Cortex of kidney (tissue), 1 donor: ENCODE measurements around the gene DCUN1D3.
"Not testable (repeated sequence)": the region's sequence is repeated elsewhere in the genome, so short reads cannot be mapped to it uniquely, and the experiment has no call there.

Experiments
- DNase-seq: peaks from one replicate; lab custom pipeline; 2025; lab: John Stamatoyannopoulos, UW

The DCUN1D3 gene

DNA sequence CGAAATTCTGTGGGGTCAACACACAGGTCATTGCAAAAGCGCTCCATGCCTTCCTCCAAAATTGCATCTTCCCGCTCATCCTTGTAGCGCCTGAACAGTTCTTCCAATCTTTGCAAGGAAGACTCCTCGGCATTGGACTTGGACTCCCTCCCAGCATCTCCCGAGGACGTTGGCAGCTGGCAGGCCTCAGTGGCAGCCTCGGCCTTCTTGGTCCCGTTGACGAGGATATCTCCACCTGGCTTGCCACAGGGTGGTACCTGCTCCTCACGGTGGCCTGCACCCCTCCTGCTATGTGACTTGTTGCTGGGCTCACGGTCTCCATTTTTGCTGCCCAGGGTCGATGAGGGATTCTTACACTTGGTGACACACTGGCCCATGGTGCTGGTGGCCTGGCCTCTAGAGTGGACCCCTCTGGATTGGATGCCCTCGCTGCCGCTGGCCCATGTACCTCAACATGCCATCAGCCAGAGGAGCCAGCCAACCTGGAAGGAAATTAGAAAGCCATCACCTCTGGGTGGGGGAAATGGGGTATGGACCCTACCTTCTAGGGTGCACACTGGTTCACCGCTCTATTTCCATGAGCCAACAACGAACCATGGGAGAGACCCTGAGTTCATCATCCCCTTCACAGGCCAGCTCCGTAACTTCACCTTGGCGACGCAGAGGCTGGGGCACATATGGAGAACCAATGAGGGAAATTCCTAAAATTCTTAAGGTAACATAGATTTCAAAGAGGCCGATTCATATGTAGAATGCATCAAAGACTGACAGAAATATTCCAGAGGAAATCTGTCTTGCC lies 37.8 kb downstream of the DCUN1D3 start:
- DNase-seq = no peak

DNA sequence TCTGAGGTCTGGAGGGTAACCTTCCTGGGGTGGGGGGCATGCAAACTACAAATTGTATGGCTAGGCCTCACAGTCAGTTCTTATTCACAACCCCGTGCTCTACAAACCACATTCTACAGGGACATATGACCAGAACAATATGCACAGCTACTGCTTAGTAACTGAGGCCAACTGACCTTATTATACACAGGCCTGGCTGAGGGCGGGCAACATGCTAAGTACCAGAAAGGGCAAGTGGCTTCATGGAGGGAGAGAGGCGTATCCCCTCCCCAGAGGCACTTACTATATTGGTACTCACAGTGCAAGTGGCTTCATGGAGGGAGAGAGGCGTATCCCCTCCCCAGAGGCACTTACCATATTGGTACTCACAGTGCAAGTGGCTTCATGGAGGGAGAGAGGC lies 39.2 kb downstream of the DCUN1D3 start:
- DNase-seq = not testable (repeated sequence)

DNA sequence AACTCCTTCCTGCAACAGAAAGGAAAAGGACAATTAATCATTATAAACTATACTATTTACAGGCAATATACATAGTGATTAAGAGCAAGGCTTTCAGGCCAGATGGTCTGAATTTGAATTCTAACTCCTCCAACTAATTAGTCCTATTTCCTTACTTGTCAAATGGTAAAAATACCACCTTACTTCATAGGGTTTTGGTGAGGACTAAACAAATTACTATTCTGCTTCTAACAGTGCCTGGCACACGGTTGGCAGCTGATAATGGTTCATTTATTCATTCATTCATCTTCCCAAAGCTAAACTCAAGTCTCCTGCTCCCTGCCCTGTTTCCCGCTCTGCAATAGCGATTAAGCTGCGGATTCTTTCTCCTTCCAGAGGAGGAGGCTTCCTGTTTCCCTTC lies 39.8 kb downstream of the DCUN1D3 start:
- DNase-seq = no peak

DNA sequence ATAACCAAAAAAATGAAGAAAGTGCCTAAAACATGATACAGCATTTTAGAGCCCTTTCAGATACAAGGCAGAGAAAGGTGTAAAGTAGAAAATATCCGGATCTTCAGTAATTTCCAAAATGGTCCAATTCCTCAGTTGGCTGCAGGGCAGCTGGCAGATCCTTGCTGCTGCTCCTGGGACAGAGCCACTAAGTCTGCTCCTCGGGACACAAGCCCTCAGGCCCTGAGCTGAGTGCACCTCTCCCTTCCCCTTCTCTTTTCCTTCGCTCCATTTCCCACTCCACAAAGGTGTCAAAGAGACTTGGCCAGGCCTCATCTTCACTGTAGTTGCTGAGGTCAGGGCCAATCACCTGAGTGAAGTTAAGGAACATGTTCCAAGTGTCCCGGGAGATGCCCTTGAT lies 40.5 kb downstream of the DCUN1D3 start:
- DNase-seq = no peak

DNA sequence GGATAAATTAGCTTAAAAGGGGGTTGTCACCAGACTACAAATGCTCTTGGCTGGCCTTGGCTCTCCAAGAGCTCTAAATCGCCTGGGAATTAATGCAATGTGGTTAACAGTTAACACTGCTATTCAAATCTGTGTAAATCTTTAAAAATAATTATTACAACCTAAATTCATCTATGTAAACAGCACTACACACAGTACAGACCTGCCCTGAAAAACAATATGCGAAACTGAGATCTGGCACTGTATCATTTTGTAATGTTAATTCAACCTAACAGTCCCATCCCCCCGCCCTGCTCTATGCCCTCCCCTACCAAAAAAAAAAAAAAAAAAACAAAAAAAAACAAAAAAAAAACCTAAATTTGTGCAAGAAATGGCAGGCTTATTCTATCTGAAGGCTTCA lies 40.9 kb downstream of the DCUN1D3 start:
- no peak for DNase-seq

DNA sequence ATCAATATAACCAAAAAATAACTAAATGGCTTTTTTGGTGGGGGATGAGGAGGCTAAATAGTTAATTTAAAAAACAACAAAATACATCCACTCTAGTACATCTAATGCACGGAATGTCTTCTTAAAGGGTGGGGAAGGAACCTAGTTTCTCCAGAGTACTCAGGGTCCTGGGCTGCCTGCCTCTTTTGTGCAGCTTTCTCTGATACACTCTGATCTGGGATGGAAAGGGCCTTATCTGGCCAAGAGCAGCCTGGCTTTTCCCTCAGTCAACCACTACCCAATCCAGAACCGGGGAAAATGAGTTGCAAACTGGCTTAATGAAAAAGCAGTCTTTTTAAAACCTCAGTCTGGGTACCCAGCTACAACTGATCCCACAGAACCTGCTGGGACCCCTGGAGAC lies 42.9 kb downstream of the DCUN1D3 start:
- no peak for DNase-seq

DNA sequence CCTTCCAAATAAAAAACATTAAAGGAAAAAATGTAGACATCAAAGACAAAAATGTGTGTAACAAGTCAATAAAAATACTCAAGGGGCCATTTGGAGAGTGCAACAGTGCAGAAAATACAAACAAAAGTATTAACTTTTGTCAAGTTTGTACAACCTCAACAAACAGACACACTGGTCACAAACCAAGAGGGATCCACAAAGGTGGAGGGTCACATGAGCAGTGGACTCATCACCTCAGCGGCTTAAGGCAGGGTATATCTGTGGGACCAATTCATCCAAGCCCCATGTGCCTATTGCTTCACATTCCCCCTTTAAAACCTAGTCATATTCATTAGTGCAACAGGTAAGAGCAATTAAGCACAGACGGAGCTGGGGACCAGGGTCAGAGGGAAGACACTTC lies 45.2 kb downstream of the DCUN1D3 start:
- no peak for DNase-seq

DNA sequence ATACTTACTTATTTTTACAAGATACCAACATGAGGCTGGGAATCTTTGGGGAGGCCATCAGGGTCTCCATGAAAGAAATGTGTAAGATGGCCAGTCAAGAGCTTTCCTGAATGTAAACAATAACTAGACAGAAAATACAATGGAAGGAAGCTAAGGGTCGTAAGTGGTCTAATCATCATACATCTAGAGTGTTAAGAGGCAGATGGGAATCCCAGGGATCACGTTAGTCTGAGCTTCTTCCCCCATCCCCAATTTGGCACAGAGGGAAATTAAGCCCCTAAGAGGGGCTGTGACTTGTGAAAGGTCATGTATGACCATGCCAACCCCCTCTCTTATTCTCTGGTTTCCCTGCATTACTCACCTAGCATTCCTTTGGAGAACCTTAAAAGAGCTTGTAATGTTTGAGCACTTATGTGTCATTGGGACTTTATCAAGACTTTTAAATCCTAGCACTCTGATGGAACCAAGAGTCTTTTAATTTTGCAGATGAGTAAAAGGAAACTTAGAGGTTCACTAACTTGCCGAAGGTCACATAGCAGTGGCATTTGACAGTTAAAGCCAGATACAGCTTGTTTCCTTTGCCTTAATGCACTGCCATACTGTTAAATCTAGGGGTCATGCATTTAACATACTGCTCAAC lies 46.1 kb downstream of the DCUN1D3 start:
- no peak for DNase-seq

DNA sequence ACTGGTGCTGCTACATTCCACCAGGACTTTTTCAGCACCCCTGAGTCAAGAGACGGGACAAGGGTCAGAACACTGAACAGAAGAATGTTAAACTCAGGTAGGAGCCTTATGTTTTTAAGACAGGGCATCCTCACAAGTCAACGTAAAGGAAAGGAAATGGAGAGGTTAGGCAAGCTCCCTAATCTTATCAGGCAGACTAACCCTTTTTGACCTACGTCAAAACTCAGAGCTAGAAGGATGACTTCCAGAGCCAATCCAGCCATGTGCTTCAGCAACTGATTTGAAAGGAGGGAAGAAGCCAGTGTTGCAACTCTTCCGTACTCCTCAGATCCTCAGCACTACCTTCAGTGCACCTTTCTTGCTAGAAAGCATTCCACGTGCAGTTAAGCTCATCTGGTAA lies 47.0 kb downstream of the DCUN1D3 start:
- no peak for DNase-seq

DNA sequence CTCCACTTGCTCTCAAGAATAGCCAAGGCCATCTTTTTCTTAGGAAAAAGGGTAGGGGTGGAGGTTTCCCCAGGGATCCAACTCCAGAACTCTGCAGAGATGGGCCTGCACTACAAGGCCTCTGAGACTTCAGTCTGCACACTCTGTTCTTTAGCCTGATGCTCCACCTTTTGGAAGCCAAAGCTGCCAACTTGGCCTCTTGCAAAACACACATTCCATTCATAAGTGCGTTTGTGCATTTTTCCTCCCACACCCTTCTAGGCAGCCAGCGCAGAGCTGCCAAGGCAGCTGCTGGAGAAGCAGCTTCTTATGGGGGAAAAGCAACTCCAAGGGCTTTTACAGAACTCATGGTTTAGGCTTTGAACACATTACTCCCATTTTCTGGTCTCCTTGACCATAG lies 48.6 kb downstream of the DCUN1D3 start:
- no peak for DNase-seq

DNA sequence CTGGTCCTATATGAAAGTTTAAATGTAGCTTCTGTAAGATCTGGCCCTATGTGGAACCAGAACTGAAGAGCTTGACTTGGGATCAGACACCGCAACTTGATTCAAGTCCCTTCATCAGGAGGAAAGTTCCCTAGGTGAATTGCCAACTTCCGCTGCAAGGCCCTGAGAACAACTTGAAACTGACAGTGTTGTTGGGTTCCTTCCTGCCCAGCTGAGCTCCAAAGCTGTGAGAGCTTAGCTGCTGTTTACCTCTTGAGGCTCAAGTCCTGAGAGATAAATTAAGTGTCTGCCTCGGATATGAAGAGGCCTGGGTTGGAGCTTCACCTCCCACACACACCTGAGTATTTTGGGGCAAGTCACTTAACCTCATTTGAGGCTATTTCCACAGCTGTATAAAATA lies 49.2 kb downstream of the DCUN1D3 start:
- no peak for DNase-seq

DNA sequence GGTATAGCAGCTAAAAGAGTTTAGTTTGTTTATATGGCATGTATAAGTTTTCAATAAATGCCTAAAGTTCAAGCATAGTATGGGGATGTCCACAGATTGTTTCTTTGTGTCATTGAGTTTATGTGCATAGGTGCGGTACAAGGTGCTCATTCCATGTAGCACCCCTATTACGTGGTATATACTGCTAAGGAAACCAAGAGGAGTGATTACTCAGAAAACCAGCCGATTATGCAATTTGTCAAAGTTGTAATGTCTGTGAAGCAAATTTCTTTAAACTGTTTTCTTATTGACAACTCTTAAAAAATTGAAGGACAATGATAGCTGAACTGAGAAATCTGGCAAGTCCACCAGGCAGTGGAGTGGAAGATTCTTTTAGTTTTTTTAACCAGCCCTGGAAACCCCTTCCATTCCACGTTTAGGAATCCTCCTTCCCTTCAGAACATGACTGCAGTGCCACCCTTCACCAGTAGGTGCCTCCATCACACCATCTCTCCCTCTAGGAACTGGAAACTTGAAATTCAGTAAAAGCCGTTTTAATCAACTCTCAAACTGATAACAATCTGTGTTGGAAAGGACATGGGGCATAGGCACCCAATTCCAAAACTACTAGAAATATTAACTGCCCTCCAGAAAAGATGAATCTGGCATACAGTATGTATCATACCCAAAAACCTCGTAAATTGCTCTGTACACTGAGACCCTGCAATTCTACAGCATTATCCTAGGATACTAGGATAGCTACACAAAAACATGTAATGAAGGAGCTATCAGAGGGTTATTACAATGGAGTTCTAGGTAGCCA lies 50.4 kb downstream of the DCUN1D3 start:
- DNase-seq = no peak

DNA sequence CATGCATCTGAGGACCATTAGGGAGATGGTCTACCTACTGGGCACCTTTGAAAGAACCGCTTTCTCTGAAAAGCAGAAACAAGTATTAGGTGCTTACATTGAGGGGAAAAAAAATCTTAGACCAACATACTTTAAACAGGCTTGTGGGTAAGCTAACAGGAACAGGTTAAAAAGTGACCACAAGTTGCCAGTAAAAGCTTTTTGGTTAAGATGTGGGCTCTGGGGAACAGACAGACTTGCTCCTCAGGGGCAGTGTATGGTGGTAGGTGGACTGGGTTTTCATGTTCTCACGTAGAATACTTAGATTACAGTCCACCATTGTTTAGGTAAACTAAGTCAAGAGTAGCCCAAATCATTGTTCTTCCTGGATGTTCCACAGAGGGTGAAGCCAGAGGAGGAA lies 52.6 kb downstream of the DCUN1D3 start:
- no peak for DNase-seq

DNA sequence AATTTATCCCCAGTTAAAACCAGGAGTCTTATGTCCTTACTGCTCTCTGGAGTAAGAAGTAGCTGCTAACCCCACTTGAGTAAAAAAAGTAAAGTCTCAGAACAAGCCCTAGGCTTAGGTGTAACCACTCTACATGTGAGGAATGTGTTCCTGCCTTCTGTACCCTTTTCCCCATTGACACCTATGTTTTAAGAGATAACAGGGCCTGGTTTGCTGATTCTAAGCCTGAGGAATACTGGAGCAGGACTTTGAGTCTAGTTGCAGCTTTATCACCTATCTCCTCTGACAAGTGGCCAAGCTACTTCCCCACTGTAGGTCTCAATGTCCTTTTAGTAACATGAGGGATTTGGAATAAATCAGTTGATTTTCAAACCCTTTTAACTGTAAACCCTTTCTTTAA lies 53.6 kb downstream of the DCUN1D3 start:
- DNase-seq = no peak

DNA sequence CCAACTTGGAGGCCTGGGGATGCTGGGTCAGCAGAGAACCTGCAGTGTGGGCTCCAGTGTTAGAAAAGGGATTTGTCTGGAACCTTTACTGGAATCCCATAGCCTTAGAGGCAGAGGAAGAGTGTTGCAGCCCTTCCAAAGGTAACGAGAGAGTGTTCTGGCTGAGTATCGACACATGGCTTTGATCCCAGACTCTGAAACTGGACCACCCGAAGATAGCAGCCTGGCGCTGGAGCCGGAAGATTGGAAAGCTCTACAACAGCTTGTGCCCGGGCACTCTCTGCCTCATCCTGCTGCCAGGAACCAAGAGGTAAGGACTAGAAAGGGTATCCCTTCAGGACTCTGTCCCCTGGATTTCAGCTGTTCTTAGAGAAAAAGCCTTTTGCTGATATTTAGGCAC lies 54.1 kb downstream of the DCUN1D3 start:
- DNase-seq = no peak

DNA sequence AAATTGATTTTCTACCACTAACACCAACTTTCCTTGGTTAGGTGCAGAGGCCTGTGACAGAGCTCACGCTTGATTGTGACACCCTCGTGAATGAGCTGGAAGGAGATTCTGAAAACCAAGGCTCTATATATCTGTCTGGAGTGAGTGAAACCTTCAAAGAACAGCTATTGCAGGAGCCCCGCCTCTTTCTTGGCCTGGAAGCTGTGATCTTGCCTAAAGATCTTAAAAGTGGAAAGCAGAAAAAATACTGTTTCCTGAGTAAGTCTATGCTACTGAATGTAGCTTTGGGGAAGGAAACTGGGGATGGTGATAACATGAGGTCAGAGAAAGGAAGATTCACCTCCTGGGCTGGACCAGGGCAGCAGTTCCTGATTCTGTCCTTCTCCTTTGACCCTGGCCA lies 55.6 kb downstream of the DCUN1D3 start:
- no peak for DNase-seq

DNA sequence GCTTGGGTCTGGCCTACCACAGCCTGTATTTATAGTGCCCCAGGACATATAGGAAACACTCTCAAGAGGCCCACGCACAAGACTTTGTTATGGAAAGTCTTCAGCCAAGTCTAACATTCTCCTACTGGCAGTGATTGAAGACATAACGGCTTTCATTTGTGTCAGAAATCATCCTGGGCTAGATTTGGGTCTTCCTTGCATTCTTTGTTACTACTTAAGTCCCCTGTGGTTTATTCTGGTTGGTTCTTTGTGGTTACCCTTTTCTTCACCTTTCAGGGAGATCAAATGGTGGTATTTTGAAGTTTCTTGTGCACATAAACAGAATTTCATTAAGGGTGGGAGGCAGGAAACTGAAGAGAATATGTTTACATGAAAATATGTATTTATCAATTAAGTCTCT lies 56.1 kb downstream of the DCUN1D3 start:
- DNase-seq = no peak

DNA sequence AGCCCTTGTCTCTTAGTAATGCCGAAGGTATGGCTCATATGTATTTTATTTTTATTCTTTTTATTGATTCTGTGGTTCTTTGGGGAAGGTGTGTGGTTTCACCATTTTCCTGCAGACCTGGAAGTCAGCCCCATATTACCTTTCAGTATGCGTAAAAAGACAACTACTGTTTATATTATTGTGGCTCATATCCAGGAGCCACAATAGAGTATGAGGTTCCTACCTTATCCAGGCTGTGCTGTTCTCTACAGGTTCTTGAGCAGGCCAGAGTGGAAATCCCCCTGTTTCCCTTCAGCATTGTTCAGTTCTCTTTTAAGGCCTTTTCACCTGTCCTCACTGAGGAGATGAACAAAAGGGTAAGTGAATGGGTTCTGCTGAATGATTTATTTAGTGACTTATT lies 60.7 kb downstream of the DCUN1D3 start:
- no peak for DNase-seq

DNA sequence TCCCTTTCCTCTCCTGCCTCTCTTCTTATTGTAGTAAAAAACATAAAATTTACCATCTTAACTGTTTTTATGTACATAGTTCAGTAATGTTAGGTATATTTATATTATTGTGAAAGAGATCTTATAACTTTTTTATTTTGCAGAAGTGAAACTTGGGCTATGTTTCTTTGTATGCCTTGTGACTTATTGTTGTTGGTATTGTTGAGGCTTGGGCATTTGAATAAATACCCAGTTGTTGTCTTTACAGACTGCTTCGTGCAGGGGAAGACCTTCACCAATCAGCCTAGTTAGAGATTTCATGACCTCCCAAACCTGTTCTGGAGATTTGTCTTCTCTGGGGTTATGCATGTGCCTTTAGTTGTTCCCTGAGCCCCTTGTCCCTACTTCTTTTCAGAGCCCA lies 61.9 kb downstream of the DCUN1D3 start:
- DNase-seq = no peak

DNA sequence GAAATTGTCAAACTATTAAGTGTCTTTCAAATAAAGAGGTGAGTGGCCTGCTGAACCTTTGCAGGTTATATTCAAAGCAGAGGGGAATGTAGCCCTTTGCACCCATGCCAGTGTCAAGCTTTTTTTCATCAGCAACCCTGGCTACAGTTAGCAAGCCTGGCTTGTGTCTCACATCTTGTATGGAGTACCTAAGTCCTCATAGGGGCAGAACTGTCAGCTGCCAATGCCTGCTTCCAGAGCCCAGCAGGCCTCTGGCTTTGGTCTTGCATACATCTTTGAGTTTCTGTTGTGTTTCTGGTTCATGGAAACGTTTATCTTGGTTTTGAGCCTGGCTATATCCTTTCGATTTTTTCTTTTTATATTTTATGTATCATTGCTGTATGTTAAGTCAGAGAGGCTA lies 67.1 kb downstream of the DCUN1D3 start:
- no peak for DNase-seq

DNA sequence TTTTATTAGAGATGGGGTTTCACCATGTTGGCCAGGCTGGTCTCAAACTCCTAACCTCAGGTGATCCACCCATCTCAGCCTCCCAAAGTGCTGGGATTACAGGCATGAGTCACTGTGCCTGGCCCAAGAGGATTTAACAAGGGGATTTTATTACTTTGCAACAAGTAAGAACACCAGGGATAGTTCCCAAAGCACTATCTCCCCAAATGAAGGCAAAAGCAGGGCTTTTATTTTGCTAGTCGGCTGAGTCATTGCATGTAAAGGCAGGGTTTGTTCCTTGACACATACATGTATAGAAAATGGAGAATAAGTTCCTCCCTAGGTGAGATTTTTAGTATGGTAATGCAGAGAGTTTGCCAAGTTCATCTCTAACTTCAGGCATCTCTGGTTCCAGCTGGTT lies 69.8 kb downstream of the DCUN1D3 start:
- no peak for DNase-seq

DNA sequence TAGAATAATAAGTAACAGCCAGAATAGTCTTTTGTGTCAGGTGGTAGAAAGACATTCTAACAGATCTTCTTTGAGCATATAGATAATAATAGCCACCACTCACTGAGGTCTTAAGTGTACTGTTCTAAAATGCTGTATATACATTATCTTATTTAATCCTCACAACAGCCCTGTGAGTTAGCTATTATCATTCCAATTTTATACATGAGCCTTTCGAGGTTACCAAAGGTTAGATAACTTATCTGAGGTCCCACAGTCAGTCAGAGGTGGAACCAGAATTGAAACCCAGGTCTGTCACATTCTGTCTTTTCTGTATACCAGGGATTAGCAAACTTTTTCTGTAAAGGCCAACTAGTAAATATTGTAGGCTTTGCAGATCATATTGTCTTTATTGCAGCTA lies 70.6 kb downstream of the DCUN1D3 start:
- DNase-seq = no peak

DNA sequence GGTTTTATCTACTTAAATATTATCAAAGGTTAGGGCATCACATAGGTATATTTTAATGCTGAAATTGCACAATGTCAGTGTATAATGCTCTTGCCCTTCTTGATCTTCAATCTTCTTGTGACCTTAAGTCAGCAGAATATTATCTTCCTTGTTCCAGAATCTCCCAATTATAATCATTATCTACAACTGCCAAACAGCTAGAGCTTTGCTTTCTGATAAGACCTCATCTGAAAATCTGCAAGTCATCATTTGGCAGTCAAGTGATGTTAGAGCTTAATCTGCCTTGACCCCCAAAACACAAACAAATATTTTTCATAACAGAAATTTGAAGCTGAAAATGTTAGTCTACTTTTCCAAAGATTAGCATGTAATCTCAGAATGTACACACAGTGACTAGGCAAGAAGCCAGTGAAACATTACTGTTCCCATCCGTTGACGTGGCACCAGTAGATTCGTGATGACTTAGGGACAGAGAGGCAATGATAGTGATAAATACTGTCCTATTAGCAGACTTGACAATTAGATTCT lies 74.1 kb downstream of the DCUN1D3 start:
- no peak for DNase-seq
